ENCODE results near the gene OTOF. TPM values are rescaled to one million over a fixed set of nuclear protein-coding genes. Genes with fewer than 3 reads are reported as not detected.
A peak's percentile ranks its signal among the peaks of the same experiment; 100 is the strongest.

Gene OTOF
- total and polyA plus RNA-seq, 8 donors: 0.07 to 0.26 (median 0.12) TPM; not detected in 1

DNA sequence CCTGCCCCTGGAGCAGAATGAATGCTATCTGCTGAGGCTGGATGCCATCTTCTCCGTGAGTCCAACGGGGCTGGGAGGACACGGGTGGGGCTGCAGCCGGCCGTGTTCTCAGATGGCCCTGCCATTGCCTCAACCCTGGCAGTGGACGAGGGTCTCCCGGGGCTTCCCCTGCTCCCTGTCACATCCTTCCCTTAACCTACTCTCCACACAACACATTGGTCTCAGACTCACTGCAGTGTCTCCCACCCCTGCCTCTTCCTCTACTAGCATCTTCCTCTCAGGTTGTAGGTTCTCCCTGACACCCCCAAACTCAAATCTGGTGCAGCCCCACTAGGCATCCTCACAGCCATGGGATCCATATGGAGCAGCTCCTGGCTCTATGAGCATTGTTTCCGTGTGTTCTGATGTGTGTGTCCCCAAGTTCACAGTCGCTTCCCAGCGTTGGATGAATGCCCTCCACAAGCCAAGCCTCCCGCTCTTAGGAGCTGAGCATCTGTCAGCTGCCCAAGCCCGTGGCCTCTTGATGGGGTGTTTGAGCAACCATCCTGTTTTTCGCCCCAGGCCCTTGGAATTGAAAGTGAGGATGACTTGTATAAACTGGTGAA lies 27.8 kb downstream of the OTOF start:
- TF ChIP-seq, protein P1, sequence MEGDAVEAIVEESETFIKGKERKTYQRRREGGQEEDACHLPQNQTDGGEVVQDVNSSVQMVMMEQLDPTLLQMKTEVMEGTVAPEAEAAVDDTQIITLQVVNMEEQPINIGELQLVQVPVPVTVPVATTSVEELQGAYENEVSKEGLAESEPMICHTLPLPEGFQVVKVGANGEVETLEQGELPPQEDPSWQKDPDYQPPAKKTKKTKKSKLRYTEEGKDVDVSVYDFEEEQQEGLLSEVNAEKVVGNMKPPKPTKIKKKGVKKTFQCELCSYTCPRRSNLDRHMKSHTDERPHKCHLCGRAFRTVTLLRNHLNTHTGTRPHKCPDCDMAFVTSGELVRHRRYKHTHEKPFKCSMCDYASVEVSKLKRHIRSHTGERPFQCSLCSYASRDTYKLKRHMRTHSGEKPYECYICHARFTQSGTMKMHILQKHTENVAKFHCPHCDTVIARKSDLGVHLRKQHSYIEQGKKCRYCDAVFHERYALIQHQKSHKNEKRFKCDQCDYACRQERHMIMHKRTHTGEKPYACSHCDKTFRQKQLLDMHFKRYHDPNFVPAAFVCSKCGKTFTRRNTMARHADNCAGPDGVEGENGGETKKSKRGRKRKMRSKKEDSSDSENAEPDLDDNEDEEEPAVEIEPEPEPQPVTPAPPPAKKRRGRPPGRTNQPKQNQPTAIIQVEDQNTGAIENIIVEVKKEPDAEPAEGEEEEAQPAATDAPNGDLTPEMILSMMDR (IDR thresholded peaks at IDR 0.05): no peak
- Histone ChIP-seq H3K36me3 (no peaks in the 10 kb centered on the region), H3K9me3 (no peaks in the 10 kb centered on the region), H3K27ac (no peak overlapping the region), H3K4me3 (no peak overlapping the region), H3K4me1 (no peaks in the 10 kb centered on the region), H3K27me3 (no peaks in the 10 kb centered on the region)
- no peak for ATAC-seq
- DNase-seq: peak in 1 of 6 donors; percentile 28
- no peak for FAIRE-seq
- WGBS, 2 donors: 85 to 86% methylated on average over 13 of the region's 13 CpGs
- intact Hi-C loops (cut with DNase I): no loop called here

DNA sequence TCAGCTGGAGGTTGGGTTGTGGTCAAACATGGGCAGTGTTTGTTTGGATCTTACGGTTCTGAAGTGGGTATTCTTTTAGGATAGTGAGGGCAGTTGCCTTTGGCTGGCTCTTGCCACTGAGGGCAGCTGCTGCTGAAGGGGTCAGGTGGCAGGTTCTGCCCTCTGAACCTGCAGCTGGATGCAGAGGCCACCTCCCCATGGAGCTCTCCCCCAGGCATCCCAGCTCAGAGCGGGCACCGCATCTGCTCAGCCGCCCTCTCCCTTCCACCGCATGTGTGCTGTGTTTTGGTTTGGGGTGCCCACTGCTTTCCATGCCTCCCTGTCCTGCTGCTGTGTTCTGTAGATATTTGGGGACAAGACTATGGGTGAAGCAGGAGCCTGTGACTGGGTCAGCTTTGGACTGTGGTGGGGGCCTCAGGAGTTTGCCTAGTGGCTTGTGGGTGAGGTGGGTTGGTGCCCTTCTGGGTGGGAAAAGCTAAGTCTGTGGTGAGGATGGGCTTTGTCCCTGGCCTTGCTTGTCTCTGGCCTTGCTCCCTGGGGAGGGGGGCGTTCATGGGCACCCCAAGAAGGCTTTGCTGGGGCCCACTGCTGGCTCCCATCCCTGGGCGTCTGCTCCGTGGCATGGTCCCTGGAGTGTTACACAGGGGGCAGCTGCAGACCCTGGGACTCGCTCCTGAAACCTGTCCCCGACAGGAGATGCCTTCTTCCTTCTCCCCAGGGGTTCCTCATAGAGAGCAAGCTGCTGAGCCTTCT lies 28.5 kb downstream of the OTOF start:
- H3K4me1 ChIP-seq: no peaks in the 10 kb centered on the region
- no peak overlapping the region for H3K4me3 ChIP-seq
- H3K27ac ChIP-seq: no peak overlapping the region
- FAIRE-seq (no peak), ATAC-seq (no peak), DNase-seq (peak in 1 of 6 donors; percentile 30)
- 93 to 94% methylated on average over 10 of the region's 10 CpGs for WGBS, 2 donors
- H3K27me3 ChIP-seq: no peaks in the 10 kb centered on the region
- TF ChIP-seq, protein P1 (IDR thresholded peaks at IDR 0.05): no peak
- intact Hi-C loops (cut with DNase I): no loop called here
- no peaks in the 10 kb centered on the region for H3K9me3 ChIP-seq
- H3K36me3 ChIP-seq: no peaks in the 10 kb centered on the region

DNA sequence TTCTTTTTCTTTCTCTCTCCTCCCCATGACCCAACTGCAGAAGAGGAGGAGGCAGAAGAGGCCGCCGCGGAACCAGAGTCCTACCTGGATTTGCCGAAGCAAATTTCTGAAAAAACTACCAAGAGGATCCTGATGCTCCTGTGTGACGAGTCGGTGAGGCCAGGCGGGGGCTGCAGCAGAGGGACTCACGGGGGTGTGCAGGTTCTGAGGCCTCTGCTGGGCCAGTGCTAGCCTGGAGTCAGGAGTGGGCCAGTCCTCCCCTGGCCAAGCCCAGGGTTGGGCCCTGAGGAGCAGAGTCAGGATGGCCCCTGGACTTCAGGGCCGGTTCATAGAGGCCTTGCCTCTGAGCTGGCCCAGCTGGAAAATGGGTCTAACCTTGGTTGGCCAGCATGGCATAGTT lies 29.3 kb downstream of the OTOF start:
- TF ChIP-seq, protein P1 (IDR thresholded peaks at IDR 0.05): no peak
- no peaks in the 10 kb centered on the region for H3K27me3 ChIP-seq
- ATAC-seq (no peak), DNase-seq (peak in 1 of 6 donors; percentile 41), FAIRE-seq (no peak)
- H3K27ac ChIP-seq: no peak overlapping the region
- no peak overlapping the region for H3K4me3 ChIP-seq
- WGBS, 2 donors: 92 to 99% methylated on average over 9 of the region's 9 CpGs
- no peaks in the 10 kb centered on the region for H3K36me3 ChIP-seq
- intact Hi-C loops (cut with DNase I): no loop called here
- no peaks in the 10 kb centered on the region for H3K4me1 ChIP-seq
- H3K9me3 ChIP-seq: no peaks in the 10 kb centered on the region

DNA sequence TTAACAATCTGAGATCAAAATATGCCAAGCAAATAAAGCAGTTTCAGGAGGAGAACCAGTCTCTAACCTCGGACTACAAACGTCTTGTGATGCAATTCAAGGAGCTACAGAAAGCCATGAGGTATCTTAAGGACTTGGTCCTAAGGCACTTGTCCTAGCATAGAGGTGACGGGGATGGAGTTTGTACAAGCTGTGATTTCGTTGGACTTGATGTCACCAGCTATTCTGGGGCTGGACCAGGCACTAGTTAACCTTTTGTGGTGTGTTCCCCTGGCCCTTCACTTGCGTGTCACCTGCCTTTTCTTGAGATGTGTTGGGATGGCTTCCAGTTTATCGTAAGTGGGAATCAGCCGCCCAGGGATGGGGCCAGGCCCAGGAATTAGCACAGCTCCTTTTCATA lies 33.7 kb downstream of the OTOF start:
- WGBS, 2 donors: 73 to 78% methylated on average over 7 of the region's 7 CpGs
- no peak for ATAC-seq
- TF ChIP-seq, protein P1 (IDR thresholded peaks at IDR 0.05): no peak
- DNase-seq: peak in 1 of 6 donors; percentile 24
- no peak overlapping the region for H3K27ac ChIP-seq
- intact Hi-C loops (cut with DNase I): no loop called here
- no peaks in the 10 kb centered on the region for H3K27me3 ChIP-seq
- H3K9me3 ChIP-seq: no peaks in the 10 kb centered on the region
- FAIRE-seq: no peak
- H3K4me3 ChIP-seq: no peak overlapping the region
- H3K36me3 ChIP-seq: no peaks in the 10 kb centered on the region
- no peaks in the 10 kb centered on the region for H3K4me1 ChIP-seq

DNA sequence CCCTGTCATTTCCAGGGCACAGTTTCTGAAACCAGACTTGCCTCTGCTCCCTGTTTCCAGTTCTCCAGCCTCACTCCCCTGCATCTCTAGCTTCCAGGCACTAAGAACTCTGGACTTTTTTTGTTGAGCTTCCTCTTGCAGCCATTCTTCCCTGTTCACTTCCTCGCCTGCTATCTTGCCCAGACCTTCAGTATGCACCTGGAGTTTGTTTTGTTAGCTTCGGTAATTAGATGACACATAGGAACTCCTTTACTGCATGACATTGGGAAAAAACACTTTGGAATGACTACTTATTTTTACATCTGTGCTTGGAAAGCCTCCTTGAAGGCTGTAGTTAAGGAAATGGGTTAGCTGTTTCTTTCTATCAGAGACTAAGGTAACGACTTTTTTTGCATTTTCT lies 35.2 kb downstream of the OTOF start:
- H3K27me3 ChIP-seq: no peaks in the 10 kb centered on the region
- no peaks in the 10 kb centered on the region for H3K36me3 ChIP-seq
- no peak for DNase-seq
- no peak overlapping the region for H3K4me3 ChIP-seq
- no peak for FAIRE-seq
- ATAC-seq: no peak
- WGBS, 2 donors: 75 to 80% methylated on average over 3 of the region's 3 CpGs
- H3K9me3 ChIP-seq: no peaks in the 10 kb centered on the region
- no peak overlapping the region for H3K27ac ChIP-seq
- intact Hi-C loops (cut with DNase I): no loop called here
- H3K4me1 ChIP-seq: no peaks in the 10 kb centered on the region
- TF ChIP-seq, protein P1 (IDR thresholded peaks at IDR 0.05): no peak

All from pancreas (tissue), 10 donors.